ENCODE measurements around the gene OSBPL2.

- TF ChIP-seq POLR2AphosphoS5 (IDR thresholded peaks at IDR 0.05; ENCODE audit: low read depth, low read length) (no peak), POLR2A (IDR thresholded peaks at IDR 0.05; ENCODE audit: low read depth, low read length) (no peak), TAF1 (IDR thresholded peaks at IDR 0.05; ENCODE audit: borderline replicate concordance, low read depth, low read length) (no peak)
Observed at GRCh38 chr20:62235777-62236157, 2.6 kb upstream of the OSBPL2 start.
